ENCODE data around the gene CPEB2.

Gene CPEB2

DNA sequence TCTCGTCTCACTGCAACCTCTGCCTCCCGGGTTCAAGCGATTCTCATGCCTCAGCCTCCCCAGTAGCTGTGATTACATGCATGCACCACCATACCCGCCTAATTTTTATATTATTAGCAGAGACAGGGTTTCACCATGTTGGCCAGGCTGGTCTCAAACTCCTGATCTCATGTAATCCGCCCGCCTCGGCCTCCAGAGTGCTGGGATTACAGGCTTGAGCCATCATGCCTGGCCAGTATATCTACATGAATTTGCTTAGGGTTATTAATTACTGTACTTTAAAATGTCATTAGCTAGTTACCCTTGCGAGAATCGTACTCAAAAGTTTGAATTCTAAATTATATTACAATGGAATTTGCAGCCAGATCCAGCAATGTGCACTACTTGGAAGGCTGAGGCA is 8.9 kb downstream of the CPEB2 start:
- DNase-seq = no peak

DNA sequence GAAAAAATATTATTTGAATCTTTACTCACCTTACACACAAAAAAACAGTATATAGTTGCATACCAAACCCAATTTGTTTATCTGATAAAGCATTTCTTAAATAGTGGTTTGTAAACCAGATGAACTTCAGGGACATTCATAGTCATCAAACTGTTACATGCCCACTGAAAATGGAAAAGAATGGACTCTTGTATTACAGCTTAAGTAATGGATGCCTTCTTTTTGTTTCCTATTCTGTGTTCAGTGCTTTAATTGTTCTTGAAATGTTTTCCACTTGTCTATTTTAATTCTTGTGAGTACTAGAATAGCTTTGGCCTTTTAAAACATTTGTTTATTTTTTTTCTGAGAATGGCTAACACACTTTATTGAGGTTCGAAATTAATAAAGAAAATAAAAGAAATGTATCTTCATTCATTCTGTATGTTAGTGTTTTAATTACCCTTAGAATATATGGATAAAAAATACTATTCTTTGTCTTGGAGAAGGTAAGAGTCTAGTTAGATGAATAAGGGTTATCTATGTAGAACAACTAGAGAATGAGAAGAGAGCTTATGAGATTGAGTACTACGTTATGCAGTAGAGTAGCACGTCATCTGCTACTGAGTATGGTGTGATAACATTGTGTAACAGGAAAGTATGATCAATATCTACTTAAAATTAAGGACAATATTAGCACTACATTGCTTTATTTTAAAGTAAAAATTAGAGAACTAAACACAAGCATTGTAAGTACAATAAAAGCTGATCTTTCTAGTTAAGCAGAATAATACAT is 9.9 kb downstream of the CPEB2 start:
- no peak for DNase-seq

DNA sequence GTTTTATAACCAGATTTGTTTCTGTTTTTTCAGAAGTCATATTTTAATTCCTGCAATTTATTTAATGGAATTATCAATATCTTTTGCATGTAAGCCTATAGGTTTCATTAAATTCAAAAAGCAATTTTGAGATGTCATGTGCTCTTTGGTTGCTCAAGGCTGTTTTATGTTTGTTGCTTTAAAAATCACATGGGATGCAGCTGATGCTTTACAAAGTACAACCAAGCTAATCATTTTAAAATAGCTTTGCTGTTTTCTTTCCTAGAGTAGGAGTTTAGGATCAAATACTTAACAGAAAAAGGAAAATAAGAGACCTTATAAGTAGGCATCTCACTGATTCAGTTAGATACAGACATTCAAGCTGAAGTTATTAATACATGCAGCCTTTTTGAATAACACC is 11.3 kb downstream of the CPEB2 start:
- no peak for DNase-seq

DNA sequence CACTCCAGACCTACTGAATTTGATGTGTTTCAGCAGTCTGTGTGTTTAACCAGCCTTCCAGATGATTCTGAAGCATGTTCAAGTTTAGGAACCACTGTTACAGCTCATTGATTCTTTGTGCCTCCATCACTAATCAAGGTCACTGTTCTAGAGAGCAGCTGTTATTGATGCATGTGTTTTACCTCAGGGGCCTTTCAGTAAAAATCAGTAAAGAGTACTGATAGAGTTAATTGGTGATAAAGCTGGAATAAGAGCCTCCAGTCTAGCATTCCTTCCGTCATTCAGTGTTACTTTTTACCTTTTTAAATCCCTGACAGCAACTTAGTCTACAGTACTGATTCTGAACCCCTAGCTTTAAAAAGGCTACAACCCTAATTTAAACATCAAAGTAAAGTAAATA is 12.9 kb downstream of the CPEB2 start:
- no peak for DNase-seq

DNA sequence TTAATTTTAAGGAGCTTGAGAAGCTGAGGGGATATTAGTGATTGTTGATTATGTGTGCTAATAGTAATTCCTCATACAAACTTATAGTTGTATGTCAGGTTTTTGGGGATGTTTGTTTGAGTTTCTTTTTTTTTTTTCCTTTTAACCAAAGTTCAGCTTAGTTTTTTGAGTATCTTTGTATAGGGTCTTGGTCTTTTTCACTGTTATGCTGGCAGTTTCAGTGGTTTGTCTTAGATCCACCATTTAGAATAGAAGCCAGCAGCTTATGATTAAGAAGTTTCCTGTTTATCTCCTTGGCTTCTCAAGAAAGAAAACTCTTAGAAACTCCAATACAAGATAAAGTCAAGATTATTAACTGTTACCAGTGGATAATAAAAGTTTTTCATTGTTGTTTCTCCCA is 16.1 kb downstream of the CPEB2 start:
- DNase-seq = no peak

DNA sequence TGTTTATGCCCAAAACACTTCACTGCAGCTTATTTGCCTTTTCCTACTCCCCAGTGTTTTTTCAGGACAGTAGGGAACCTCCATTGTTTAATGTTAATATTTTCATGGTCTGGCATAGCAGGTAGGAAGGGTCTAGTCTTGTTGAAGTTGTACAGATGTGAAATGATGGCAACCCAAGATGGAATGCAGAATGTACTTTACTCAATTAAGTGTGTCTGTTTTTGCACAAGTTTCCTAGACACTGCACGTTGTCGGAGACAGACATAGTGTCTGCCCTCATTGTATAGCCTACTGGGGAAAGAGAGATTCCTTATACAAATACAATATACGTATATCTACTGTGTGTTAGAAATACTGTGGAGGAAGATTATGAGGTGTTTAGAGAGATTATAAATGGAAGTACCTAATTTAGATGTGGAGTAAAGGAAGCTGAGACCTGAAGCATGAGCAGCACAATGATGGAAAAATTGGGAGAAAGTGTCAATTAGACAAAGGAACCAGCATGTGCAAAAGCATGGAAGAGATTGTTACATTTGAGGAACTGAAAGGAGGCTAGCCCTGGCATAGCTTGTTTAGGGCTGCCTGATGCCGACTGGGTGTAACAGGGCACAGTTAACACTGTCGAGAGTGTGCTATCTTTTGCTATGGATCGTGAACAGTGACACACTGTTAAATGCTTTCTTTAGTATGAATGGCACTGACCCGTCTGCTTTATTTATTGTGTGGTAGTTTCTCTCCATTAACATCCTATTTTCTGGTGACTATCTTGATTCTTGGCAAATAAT is 18.4 kb downstream of the CPEB2 start:
- DNase-seq = peak; percentile 35

DNA sequence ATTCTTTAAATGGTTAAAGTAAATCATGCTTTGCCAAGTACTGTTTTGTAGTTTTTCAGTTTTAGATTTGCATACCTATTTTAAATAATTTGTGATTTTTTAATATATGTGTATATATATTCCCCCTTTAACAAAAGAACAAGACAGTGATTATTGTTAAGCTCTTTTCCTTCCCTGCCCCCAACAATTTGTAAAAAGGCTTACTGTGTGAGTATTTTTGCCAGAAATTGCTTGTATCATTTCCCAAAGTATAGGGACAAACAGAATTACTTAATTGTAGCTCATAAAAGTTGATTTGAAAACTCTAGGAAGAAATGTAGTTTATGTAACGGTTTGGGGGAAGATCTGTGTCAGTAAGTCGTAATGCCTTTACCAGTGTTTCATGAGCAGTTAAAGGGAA is 19.0 kb downstream of the CPEB2 start:
- DNase-seq = peak; percentile 58

DNA sequence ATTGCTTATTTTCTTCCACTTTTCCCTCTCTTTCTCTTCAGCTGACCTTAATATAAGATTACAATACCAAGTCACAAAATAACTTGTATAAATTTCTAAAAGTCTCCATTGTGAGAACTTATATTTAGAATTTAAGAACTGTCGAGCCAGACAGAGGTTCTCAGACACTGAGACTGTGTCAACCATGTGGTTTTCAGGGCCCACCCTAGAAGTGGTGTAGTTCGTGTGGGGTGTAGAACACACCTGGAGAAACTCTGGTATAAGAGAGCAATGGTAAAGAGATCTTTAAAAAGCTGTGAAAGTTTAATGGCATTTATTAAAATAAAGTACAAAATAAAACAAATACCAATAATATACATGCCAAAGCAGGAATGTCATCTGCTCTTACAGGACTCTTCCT is 19.7 kb downstream of the CPEB2 start:
- DNase-seq = no peak

DNA sequence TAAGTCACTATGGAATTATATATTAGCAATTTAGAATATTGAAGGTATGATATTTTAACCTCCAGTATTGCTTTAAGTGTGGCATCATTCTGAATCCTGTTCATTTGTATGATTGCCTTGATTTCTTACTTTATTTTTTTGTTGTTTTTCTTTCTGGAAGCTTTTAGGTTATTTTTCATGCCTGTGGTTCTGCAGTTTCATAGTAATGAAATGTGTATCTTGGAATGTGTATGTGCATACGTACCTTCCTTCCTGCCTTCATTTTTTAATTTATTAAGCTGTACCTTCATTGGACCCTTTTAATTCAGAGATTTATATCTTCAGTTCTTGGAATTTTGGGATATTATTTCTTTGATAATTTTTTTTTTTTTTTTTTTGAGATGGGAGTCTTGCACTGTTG is 22.1 kb downstream of the CPEB2 start:
- DNase-seq = no peak

DNA sequence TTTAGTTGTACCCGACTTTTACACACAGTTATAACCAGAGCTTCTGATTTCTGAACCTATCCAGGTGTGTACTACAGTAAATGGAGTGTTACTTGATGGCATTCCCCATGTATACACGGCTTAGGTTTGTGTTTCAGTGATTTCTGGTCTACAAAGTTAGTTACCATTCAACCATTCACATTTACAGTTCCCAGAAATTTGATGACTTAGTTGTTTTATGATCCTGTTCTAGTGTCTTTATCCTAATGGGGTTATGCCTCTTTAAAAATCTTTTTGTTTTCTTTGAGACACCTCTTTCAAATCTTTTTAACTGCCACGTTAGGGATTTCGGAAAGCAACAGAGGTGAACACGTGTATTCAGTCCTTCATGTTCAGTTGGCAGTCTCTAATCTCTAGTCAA is 23.4 kb downstream of the CPEB2 start:
- no peak for DNase-seq

DNA sequence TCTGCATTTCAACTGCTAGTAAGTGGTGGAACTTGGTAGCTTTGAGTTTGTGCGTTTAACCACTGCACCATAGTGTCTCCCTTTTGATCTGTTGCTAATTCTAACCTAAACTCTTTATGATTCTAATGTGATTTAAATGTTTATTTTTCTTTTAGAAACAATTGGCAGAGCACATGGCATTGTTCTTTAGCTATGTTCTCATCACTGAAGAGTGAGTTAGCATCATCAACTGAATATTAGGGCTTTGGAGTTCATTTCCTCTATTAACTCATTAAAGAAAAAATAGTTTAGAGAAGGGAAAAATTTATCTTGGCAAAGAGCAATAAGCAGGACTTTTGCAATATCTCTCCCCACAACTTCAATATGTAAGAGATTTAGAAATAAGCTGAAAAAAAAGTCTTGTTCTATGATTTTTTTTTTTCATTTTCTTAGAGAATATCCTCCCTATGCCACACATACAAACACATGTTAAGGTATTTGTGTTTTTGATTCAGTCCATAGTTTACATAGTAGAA is 25.7 kb downstream of the CPEB2 start:
- DNase-seq = no peak

DNA sequence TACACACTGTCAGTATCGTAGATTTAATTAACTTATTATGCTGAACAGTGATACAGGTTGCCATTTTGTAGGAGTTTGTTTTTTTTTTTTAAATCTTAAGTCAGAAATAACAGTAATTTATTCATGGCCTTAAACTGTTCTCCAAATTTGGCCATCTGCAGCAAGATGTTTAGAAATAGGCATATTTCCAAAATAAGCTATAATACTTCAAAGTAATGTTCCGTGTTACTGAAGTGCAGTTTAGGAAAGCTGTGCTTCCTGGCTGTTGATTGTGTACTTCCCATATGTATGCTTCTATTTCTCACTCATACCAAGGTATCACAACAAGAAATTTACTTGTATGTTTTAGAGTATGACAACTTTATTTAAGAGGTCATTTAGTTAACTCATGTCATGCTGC is 28.9 kb downstream of the CPEB2 start:
- DNase-seq = no peak

DNA sequence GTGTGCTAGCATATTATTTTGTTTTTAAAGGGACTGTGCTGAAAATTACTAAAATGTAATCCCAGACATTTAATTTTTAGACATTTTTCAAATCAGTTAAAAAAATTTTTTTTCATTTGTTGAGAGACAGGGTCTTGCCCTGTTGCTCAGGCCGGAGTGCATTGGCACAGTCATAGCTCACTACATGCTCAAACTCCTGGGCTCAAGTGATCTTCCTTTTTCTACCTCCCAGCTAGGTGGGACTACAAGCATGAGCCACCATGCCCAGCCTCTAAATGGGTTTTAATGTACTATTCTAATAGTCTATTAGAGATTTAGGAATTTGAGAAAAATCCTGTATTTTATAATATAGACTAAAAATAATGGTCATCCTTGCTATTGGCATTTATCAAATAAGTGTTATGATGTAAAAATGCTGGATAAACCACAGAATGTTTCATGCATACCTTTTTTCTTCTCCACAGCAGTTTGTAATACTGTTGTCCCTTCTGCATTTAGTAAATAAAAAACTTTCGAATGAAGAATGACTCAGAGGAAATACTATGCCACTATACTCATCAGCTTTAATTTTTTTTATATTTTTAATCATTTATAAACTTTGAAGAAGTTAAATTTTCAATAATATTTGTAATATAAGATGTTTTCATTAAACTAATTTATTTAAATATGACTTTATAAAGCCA is 29.9 kb downstream of the CPEB2 start:
- no peak for DNase-seq

DNA sequence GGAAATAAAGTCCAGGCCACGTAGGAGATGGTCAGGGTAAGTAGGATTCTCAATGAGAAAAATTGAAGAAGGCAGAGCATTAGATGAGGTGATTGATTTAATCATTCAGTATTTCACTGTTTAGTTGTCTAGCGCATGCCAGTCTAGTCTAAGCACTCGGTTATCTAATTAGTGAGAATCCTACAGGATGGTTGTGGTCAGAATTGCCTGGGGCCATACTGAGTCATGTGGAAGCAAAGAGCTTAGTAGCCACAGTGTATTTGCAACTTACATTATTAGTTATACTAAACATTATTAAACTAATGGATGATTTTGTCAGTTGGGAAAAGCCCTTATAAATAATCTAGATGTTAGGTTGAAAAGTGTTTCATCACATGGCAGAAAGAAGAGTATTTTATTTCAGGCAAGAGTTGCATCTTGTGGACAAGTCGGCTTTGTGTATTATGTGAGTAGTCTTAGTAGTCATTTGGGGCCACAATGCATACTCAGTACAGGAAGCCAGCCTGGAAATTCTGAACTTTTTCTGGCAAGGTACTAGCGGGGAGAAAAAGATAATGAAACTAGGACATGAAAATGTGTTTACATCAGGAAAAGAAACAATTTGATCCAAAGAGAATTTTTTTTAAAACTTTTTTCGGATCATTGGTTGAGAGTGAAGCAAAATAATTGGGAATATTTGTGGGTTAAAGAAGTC is 31.9 kb downstream of the CPEB2 start:
- no peak for DNase-seq

DNA sequence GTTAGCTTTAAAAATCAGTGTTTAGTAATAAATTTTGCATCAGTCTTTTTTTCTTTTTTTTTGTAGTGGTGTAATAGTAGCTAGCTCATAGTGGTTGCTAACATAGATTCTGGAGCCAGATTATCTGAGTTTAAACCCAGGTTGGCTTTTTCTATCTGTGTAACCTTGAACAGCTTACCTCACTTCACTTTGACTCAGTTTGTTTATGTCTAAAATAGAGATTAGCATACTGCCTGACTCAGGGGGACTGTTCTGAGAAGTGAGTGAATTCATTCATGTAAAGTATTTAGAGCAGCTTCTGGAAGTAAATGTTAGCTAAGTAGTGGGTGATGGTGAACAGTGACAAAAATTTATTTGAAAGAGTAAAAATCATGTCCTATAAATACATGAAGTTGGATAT is 32.9 kb downstream of the CPEB2 start:
- DNase-seq = no peak

DNA sequence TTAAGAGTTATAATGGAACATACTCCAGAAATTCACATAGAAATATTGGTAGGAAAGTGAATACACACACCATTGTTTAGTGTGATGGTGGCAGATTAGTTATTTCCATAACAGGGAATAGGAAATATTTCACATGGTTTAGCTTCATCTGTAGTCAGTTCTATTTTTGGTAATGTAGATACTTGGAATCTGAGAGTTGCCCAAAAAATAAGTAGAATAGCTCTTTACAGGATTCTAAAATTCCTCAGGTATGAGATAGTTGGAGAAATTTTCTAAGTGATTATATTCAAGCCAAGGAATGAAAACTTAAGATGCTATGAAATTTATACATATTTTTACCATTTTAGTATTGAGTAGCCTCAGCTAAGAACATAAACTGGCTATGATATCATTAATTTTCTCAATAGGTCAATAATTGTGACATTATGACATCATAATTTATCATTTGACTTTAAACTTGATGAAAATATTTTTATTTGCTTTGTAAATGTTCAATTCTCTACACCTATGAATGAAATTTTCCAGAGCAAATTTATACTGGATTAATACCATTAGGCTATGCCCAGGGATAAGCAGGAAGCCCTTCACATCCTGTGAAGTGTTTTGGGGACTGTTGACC is 35.8 kb downstream of the CPEB2 start:
- no peak for DNase-seq

DNA sequence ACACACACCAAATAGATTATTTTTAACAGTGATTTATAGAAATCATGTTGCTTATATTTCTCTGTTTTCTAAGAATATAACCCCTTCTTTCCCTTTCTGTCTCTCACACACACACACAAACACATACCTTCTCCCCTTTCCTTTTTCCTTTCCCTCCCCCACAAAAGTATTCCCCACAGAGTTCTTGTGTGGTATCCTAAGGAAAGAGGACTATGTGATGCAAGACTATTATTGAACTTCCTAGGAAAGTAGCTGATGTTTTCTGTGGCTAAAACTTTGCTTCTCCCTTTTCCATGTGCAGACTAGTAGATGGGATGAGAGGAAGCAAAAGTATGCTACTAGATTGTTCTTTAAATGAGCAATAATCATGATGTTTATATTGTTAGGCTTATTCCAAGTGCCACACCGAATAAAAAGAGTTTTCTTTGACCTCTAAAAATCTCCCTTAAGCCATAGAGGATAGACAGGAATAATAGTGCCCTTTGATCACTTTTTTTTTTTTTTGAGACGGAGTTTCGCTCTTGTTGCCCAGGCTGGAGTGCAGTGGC is 38.7 kb downstream of the CPEB2 start:
- DNase-seq = no peak

DNA sequence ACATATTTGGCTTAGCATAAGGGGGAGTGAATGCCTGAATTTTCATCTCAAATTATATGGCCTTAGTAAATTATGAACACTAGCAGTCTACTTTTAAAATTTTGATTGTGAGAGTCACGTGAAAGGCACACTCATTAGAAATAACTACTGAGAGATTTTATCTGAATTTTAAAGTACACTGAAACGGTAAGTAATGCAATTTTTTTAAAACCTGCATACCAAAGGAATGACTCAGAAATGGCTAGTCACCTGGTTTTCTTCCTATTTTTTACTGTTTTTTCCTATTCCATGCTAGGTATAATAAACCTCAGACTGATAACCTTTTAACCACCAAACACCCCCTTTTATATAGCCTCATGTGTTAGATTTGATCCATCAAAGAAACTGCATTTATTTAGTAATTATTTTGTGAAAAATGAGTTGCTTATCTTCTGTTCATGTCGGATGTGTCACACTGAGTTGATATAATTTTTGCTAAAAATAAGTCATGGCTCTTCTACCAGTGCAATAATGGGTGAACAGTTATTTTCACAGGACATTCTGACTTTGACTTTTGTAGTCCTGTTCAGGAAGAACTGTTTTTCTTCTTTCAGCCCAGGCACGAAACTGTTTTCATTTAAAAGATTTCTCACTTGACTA is 40.4 kb downstream of the CPEB2 start:
- DNase-seq = no peak

DNA sequence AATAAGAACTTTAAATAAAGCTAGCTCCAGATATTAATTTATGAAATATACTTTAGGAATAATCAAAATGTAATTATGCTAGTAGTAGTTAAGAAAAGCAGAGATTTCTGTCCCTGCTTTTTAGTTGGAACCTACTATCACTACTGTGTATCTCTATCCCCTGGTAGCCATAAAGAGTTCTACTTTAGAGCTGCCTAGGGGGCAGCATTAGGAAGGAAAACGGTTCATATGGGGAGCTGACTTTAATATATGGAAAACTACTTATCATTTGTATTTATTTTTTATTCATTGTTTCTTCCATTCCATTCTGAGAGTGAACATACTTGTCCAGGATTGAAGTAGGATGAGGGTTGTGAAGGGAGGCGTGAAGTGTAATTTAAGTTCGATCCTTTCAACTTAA is 40.9 kb downstream of the CPEB2 start:
- DNase-seq = peak; percentile 73

DNA sequence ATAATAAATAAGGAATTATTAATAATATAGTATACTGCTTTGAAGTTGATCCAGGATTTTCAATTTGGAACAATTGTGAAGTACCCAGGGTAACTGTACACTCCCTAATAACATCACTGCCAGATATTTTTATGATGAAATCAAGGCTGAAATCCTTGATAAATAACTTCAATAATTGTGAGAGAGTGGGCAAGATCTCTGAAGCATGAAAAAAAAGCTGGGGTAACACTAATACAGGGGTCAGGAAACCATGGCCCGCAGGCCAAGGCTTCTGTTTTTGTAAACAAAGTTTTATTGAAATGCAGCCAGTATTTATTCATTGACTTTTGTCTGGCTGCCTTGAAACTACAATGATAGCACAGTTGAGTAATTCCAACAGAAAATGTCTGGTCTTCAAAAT is 41.6 kb downstream of the CPEB2 start:
- no peak for DNase-seq

DNA sequence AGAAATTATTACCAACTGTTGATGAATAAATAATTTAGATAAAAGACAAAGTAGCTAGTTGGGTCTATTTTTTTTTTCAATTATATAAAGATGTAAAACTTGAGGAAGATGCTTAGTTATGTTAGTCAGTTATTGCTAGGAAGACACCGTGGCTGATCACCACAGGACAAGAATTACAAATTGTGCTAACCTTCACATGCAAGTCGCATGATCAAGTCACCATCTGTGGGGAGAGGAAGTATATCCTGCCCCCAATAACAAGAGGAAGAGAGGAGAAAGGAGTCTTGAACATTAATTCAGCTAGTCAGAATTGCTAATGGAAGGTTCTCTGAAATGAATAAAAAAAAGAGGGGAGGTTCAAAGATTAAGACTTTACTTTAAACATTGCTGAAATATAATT is 52.3 kb downstream of the CPEB2 start:
- DNase-seq = no peak

DNA sequence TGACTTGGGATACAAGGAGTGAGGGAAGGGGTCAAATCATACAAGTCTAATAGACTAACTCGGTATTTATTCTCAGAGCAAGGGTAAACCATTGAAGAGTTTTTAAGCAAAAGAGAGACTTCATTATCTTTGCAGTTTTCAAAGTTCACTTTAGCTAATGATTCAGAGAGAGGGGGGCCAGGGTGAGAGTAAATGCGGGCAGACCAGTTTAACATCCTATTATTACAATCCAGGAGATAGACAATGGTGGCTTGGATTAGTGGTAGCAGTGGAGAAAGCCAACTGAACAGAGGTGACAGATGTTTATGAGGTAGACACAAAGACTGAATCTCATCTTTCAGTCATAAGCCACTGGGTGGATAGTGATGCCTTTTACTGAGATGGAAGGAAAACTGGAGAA is 57.9 kb downstream of the CPEB2 start:
- no peak for DNase-seq

Measured in midbrain (tissue), 1 donor.